CD4-positive, alpha-beta T cell treated with Interleukin-21 for 1 hour (primary cell): ENCODE data around the gene OR13D1.
"Not testable (repeated sequence)": the region's sequence is repeated elsewhere in the genome, so short reads cannot be mapped to it uniquely, and the experiment has no call there.

Source experiments
- DNase-seq: peaks from one replicate; pipeline ENCODE4 v3.0.0-alpha.2; 2020

Gene OR13D1, protein sequence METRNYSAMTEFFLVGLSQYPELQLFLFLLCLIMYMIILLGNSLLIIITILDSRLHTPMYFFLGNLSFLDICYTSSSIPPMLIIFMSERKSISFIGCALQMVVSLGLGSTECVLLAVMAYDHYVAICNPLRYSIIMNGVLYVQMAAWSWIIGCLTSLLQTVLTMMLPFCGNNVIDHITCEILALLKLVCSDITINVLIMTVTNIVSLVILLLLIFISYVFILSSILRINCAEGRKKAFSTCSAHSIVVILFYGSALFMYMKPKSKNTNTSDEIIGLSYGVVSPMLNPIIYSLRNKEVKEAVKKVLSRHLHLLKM

DNA sequence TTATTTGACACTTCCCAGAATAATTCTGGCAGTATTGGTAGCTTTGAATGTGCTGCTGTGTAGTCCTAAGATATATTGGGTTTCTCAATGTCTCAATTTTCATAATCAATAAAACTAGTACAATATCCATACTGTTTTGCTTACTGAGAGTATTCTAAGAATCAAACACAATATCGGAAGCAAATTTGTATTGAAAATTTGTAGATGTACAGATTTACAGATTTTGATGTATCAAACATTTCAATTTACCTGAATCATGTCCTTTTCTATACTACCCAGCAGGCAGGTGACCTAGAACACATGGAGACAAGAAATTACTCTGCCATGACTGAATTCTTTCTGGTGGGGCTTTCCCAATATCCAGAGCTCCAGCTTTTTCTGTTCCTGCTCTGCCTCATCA lies at the start of gene OR13D1:
Gene OR13D1, plus strand, starts transcription at position 301 of the 400 bp plus-strand sequence. Its CDS starts 0 bp downstream, at position 301.
- DNase-seq: no peak

DNA sequence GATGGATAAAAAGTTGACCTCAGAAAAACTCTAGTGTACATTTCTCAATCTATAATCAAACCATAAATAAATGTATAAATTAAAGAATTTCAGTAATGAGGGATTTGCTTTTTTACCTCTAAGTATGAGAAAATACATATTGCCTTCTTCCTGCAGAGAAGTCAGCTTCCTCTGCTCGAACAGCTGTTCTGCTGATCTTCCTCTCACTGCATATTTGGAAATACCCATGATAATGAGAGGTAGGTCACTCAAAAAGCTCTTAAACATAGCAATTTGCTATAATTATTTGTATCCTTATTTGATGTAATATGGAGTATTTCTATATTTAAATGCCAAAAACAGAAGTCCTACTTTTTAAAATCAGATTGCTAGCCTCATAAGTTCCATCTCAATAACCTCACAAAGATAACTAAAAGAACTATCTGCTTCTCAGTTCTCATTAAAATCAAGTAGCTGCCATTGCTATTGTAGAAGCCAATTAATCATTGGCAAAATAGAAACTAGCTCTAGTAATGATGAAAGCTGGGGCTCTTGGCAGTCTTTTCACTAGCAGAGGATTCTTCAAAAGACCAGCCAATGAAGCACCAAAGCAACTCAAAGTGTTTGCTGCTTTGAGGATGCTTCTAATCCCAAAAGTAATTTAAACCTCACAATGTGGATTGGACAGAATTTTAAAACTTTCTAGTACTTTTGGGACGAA lies 35.7 kb upstream of the OR13D1 start:
- DNase-seq: no peak

DNA sequence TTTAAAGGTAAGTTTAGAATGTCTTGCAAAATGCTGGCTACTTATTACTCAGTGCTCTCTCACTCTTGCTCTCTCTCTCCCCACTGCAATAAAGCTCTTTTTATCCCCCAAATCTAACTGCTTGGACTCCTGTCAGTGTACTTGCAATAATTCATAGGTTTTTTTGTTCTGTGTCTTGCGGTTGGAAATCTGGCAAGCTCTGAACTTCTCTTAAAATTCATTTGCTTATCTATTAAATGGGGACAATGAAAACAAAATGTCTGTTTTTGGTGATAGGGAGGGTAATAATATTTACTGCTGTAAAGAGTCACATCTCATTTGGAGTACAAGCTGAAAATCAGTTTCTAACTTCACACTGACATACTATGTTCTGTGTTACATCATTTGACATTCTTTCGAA lies 18.7 kb upstream of the OR13D1 start:
- no peak for DNase-seq

DNA sequence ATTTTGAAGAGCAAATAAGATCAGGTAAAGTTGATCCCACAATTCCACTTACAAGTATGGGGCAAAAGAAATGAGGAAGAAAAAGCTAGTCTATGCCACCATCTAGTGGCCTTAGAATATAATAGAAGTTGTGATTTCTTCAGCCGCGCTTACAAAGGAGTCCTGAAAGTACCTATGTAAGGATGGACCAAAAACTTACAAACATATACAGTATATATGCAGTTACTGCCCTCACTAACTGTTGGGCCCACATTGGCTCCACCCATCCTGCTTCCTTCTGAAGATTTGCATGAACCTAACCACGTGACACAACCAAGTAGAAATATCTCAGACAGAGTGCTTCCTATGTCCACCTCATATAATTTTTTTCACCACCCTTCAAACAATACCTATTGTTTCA lies 11.7 kb upstream of the OR13D1 start:
- peak; percentile 15 for DNase-seq

DNA sequence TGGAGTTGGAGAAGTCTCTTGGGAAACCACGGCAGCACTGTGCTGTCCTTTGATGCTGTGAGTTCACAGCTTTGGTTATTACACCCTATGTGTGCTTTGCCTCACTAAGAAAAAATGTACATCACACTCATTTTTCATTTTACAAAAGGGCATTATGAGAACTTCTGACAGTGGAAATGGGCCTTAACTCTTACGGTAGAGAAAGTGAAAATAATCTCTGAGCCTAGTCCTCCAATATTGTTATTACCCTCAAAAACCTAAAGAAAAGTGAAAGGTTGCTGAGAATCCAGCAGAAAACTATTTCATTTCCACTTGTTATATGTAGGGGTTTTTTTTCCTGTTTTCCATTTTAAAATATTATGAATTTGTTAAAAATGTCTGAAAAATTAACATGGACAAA lies 8.2 kb upstream of the OR13D1 start:
- DNase-seq: no peak

DNA sequence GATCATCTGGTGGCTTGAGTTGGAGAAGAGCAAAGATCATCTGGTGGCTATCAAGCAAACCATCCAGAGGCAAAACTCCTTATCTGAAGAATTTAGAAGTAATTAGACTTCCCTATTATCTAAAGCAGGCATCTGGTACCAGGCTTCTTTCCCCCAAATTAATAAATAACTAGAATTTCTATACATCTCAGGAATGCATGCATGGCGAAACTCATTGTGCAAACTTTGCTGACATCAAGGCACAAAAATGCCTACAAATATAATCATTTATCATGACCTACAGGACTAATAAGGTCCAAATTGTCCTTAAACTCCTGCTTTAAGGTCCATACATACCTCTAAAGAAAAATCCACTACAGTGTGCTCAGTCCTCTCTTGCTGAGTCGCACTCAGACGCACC lies 6.0 kb downstream of the OR13D1 start:
- no peak for DNase-seq

DNA sequence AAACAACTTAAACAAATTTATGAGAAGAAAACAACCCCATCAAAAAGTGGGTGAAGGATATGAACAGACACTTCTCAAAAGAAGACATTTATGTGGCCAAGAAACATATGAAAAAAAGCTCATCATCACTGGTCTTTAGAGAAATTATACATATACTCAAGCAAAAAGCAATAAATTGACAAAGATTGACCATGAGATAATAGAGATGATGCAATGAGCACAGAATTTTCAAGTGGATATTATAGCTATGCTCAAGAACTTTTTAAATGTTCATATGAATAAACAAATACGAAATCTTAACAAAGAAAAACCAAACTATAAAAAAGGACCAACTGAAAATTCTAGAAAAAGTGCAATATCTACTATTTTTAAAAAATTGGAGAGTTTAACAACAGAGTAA lies 14.4 kb downstream of the OR13D1 start:
- DNase-seq: not testable (repeated sequence)

DNA sequence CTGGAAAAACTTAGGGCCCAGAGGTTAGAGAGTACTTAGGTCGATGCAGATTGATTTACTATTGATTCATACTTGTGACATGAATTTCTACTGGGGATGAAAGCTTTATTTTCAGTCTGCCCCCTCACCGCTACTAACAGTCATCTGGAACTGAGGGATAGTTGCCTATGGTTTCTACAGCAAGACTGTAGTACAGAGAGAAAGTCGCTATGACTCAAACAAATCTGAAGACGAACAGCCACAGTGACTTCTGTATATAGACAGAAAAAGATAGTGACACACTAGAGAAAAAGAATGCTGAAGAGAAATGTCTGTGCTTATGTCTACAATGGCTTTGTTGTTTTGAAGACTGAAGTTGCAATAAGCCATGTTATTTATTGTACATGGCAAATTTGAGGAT lies 17.3 kb downstream of the OR13D1 start:
- no peak for DNase-seq

DNA sequence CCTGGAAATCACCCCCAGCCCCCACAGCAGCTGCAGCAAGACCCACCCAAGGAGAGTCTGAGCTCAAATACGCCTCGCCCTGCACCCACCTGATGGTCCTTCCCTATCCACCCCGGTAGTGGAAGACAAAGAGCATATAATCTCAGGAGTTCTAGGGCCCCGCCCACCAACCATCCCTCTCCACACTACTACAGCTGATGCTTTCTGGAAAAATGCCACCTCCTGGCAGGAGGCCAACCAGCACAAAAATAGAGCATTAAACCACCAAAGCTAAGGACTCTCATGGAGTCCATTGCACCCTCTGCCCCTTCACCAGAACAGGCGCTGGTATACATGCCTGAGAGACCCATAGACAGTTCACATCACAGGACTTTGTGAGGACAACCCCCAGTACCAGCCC lies 30.7 kb downstream of the OR13D1 start:
- no peak for DNase-seq

DNA sequence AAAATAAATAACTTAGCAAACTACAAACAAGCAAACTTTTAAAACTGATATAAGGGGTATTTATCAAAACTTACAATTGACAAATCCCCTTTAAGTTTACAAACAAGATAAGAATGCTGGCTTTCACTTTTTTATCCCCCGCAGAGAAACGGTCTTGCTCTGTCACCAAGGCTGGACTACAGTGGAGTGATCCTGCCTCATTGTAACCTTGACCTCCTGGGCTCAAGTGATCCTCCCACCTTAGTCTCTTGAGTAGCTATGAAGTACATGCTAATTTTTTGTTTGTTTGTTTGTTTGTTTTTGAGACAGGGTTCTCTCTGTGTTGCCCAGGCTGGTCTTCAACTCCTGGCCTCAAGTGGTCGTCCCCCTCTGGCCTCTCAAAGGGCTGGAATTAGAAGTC lies 44.1 kb downstream of the OR13D1 start:
- no peak for DNase-seq

DNA sequence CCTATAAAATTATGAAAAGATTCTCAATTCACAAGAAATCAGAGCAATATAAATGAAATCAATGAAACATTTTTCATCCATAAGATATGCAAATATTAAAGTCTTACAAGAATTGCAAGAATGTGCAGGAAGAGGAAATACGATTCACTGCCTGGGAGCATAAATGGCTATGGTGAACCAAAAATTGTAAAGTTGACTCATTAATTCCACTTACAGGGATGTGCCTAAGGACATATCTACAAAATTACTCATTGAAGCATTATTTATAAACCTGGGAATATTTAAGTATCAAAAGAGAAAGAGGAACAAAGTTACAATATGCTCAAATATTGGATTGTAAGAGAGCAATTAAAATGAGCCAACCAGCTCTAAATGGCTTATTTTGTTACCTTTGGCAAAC lies 46.3 kb downstream of the OR13D1 start:
- no peak for DNase-seq

DNA sequence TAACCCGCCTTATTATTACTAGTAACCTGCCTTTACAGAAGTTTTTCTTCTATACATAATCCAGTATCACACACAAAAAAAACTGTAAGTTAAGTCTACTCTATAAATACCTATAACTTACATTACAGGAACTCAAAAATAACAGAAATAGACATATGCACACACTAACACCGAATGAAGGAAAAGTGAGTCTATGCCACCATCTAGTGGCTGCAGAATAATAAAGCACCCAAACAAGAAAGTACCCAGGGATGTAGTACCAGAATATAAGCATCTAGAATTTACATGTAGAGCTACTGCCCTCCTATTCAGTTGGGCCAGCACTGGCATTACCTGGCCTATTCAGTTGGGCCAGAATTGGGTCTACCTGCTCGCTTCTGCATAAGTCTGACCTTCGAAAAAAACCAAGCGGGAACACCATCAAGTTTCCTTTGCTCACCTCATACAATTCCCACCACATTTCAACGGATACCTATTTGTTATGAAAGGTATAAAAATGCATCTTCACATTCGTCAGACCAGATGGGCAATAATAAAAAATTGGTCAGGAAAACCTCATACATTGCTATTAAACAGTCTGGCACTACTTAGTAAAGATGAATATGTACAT lies 49.2 kb downstream of the OR13D1 start:
- DNase-seq: peak; percentile 79
